WTC11 (cell line): ENCODE results near the gene GCK.

Experiments
- ATF3 ChIP-seq: sonication (generic); formaldehyde crosslinking; conservative IDR thresholded peaks from 2 replicates; pipeline ENCODE4 v1.8.1; 2022; ENCODE audit warnings: mild to moderate bottlenecking, missing genetic modification reagents
- CREM ChIP-seq: sonication (generic); formaldehyde crosslinking; IDR thresholded peaks from 2 replicates; pipeline ENCODE4 v1.8.1; 2022; ENCODE audit warnings: mild to moderate bottlenecking, missing genetic modification reagents, moderate library complexity
- CTCF ChIP-seq: fragments of 200-600 bp; IDR thresholded peaks from 2 replicates; pipeline ENCODE4 v1.8.0; 2022; ENCODE audit warnings: antibody characterized with exemption
- EMX1 ChIP-seq: fragments of 250-450 bp; sonication (Bioruptor Pico); IDR thresholded peaks from 2 replicates; pipeline ENCODE4 v1.8.0; 2021; ENCODE audit warnings: mild to moderate bottlenecking
- KAT7 ChIP-seq: sonication (generic); formaldehyde crosslinking; IDR thresholded peaks from 2 replicates; pipeline ENCODE4 v1.8.1; 2023; ENCODE audit warnings: missing genetic modification reagents, mild to moderate bottlenecking, borderline replicate concordance
- NR2C2 ChIP-seq: sonication (generic); formaldehyde crosslinking; IDR thresholded peaks from 2 replicates; pipeline ENCODE4 v1.8.0; 2022; ENCODE audit warnings: mild to moderate bottlenecking, missing genetic modification reagents
- SP1 ChIP-seq: sonication (generic); formaldehyde crosslinking; conservative IDR thresholded peaks from 2 replicates; pipeline ENCODE4 v1.8.1; 2022; ENCODE audit warnings: missing genetic modification reagents
- TF ChIP-seq, protein P1 (sequence below): sonication (generic); formaldehyde crosslinking; IDR thresholded peaks from 2 replicates; pipeline ENCODE4 v1.8.0; 2022; ENCODE audit warnings: mild to moderate bottlenecking, missing genetic modification reagents
- TF ChIP-seq, protein P2 (sequence below): sonication (generic); formaldehyde crosslinking; IDR thresholded peaks from 2 replicates; pipeline ENCODE4 v1.8.1; 2022; ENCODE audit warnings: low read depth, missing genetic modification reagents, borderline replicate concordance
- TF ChIP-seq, protein P3 (sequence below): sonication (generic); formaldehyde crosslinking; IDR thresholded peaks from 2 replicates; pipeline ENCODE4 v1.8.0; 2022; ENCODE audit warnings: mild to moderate bottlenecking, missing genetic modification reagents

DNA sequence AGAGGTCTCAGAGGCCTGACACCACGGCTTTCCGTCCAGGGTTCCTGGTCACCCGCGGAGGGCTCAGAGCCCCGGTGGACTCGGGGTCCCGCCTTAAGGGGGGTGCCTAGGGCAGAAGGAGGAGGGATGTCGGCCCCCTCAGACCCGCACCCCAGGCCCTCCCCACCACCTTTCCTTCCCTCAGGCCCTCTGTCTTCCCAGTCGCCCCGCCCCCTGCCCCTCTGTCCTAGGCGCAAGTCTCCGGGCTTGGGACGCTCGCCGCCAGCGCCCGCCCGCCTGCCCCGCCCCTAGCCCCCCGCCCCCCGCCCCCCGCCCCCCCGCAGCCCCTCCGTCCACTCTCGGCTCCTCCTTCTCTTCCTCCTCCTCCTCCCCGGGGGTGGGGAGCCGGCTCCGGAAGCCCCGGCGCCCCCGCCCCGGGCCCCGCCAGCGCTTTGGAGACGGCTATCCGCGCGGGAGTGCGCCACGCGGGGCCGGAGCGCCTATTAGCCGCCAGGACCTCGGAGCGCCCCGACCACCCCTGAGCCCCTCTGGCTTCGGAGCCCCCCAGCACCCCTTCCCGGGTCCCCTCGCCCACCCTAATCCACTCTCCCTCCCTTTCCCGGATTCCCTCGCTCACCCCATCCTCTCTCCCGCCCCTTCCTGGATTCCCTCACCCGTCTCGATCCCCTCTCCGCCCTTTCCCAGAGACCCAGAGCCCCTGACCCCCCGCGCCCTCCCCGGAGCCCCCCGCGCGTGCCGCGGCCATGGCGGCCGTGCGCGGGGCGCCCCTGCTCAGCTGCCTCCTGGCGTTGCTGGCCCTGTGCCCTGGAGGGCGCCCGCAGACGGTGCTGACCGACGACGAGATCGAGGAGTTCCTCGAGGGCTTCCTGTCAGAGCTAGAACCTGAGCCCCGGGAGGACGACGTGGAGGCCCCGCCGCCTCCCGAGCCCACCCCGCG, 85.0 kb downstream of the GCK start, which contains the start of gene AEBP1:
- TF ChIP-seq CTCF (no peak), SP1 (CRISPR knock-in tag) (no peak), NR2C2 (CRISPR knock-in tag) (no peak), ATF3 (CRISPR knock-in tag) (no peak), CREM (CRISPR knock-in tag) (no peak), EMX1 (no peak), KAT7 (CRISPR knock-in tag) (no peak)
- TF ChIP-seq, protein P1, sequence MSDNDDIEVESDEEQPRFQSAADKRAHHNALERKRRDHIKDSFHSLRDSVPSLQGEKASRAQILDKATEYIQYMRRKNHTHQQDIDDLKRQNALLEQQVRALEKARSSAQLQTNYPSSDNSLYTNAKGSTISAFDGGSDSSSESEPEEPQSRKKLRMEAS (CRISPR knock-in tag) = no peak
- TF ChIP-seq, protein P2, sequence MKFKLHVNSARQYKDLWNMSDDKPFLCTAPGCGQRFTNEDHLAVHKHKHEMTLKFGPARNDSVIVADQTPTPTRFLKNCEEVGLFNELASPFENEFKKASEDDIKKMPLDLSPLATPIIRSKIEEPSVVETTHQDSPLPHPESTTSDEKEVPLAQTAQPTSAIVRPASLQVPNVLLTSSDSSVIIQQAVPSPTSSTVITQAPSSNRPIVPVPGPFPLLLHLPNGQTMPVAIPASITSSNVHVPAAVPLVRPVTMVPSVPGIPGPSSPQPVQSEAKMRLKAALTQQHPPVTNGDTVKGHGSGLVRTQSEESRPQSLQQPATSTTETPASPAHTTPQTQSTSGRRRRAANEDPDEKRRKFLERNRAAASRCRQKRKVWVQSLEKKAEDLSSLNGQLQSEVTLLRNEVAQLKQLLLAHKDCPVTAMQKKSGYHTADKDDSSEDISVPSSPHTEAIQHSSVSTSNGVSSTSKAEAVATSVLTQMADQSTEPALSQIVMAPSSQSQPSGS (CRISPR knock-in tag) = no peak
- TF ChIP-seq, protein P3, sequence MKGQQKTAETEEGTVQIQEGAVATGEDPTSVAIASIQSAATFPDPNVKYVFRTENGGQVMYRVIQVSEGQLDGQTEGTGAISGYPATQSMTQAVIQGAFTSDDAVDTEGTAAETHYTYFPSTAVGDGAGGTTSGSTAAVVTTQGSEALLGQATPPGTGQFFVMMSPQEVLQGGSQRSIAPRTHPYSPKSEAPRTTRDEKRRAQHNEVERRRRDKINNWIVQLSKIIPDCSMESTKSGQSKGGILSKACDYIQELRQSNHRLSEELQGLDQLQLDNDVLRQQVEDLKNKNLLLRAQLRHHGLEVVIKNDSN (CRISPR knock-in tag) = no peak
